Parathyroid adenoma (tissue), 2 donors: ENCODE measurements around the gene CADM1.

Source experiments
- H2AFZ ChIP-seq: fragments of 300-600 bp; sonication (generic); one replicate; pipeline ENCODE4 v1.7.0; 2017; ENCODE audit warnings: antibody characterized with exemption, mild to moderate bottlenecking
- H3K27ac ChIP-seq: fragments of 300-600 bp; sonication (generic); one replicate; pipeline ENCODE4 v1.7.0; 2017
- H3K27me3 ChIP-seq: fragments of 300-600 bp; sonication (generic); one replicate; pipeline ENCODE4 v1.7.0; 2017; ENCODE audit warnings: low read length; ENCODE audit not compliant: control insufficient read depth, insufficient read depth
- H3K36me3 ChIP-seq: fragments of 300-600 bp; sonication (generic); one replicate; pipeline ENCODE4 v1.7.0; 2017; ENCODE audit warnings: low read length; ENCODE audit not compliant: control insufficient read depth, insufficient read depth
- H3K4me1 ChIP-seq: fragments of 300-600 bp; sonication (generic); one replicate; pipeline ENCODE4 v1.7.0; 2017; ENCODE audit warnings: control low read depth
- H3K4me2 ChIP-seq: fragments of 300-600 bp; sonication (generic); one replicate; pipeline ENCODE4 v1.7.0; 2017; ENCODE audit warnings: low read length
- H3K4me3 ChIP-seq: fragments of 300-600 bp; sonication (generic); one replicate; pipeline ENCODE4 v1.7.0; 2017; ENCODE audit warnings: low read depth, low read length
- H3K79me2 ChIP-seq: fragments of 300-600 bp; sonication (generic); one replicate; pipeline ENCODE4 v1.7.0; 2017; ENCODE audit warnings: control low read depth
- H3K9ac ChIP-seq: fragments of 300-600 bp; sonication (generic); one replicate; pipeline ENCODE4 v1.7.0; 2017; ENCODE audit warnings: mild to moderate bottlenecking
- H3K9me3 ChIP-seq: fragments of 300-600 bp; sonication (generic); one replicate; pipeline ENCODE4 v1.7.0; 2017; ENCODE audit warnings: low read length; ENCODE audit not compliant: control insufficient read depth
- CTCF ChIP-seq: fragments of 300-600 bp; sonication (generic); IDR thresholded peaks from one replicate; pipeline ENCODE4 v1.7.0; 2017; ENCODE audit warnings: antibody characterized with exemption, mild to moderate bottlenecking
- donor health status: primary hyperparathyroidism.

The CADM1 gene

GRCh38 chr11:115155320-115155719 lies 348.9 kb downstream of the CADM1 start:
- Histone ChIP-seq H3K79me2 (no peaks in the 10 kb centered on the region), H3K4me2 (no peak overlapping the region), H3K4me3 (no peak overlapping the region), H3K27ac (no peak overlapping the region), H3K27me3 (no peaks in the 10 kb centered on the region), H3K9me3 (no peaks in the 10 kb centered on the region), H3K4me1 (no peaks in the 10 kb centered on the region), H2AFZ (no peak overlapping the region), H3K9ac (no peak overlapping the region), H3K36me3 (no peaks in the 10 kb centered on the region)
- no peak for TF ChIP-seq CTCF

- no peaks in the 10 kb centered on the region for H3K9me3 ChIP-seq
- H3K9ac ChIP-seq, result no peak overlapping the region
- H3K36me3 ChIP-seq, result no peaks in the 10 kb centered on the region
- H3K4me1 ChIP-seq, result no peaks in the 10 kb centered on the region
- H3K4me2 ChIP-seq, result no peak overlapping the region
- no peak for TF ChIP-seq CTCF
- no peaks in the 10 kb centered on the region for H3K27me3 ChIP-seq
- H3K4me3 ChIP-seq, result no peak overlapping the region
- no peaks in the 10 kb centered on the region for H3K79me2 ChIP-seq
- H2AFZ ChIP-seq, result no peak overlapping the region
- H3K27ac ChIP-seq, result no peak overlapping the region
Observed at GRCh38 chr11:115154355-115154736, 349.9 kb downstream of the CADM1 start.

GRCh38 chr11:115153731-115154354 lies 350.4 kb downstream of the CADM1 start:
- Histone ChIP-seq H3K27ac (no peak overlapping the region), H3K9ac (no peak overlapping the region), H3K4me1 (no peaks in the 10 kb centered on the region), H3K4me3 (no peak overlapping the region), H3K9me3 (no peaks in the 10 kb centered on the region), H3K36me3 (no peaks in the 10 kb centered on the region), H3K27me3 (no peaks in the 10 kb centered on the region), H3K4me2 (no peak overlapping the region), H2AFZ (no peak overlapping the region), H3K79me2 (no peaks in the 10 kb centered on the region)
- TF ChIP-seq CTCF, result no peak

GRCh38 chr11:115153135-115153534 lies 351.1 kb downstream of the CADM1 start:
- H3K4me2 ChIP-seq, result no peak overlapping the region
- no peaks in the 10 kb centered on the region for H3K27me3 ChIP-seq
- TF ChIP-seq CTCF, result no peak
- H3K79me2 ChIP-seq, result no peaks in the 10 kb centered on the region
- no peak overlapping the region for H3K27ac ChIP-seq
- no peak overlapping the region for H3K4me3 ChIP-seq
- H3K4me1 ChIP-seq, result no peaks in the 10 kb centered on the region
- H3K9ac ChIP-seq, result no peak overlapping the region
- no peaks in the 10 kb centered on the region for H3K36me3 ChIP-seq
- no peaks in the 10 kb centered on the region for H3K9me3 ChIP-seq
- no peak overlapping the region for H2AFZ ChIP-seq

- no peak overlapping the region for H2AFZ ChIP-seq
- H3K36me3 ChIP-seq, result no peaks in the 10 kb centered on the region
- no peaks in the 10 kb centered on the region for H3K27me3 ChIP-seq
- H3K4me3 ChIP-seq, result no peak overlapping the region
- H3K27ac ChIP-seq, result no peak overlapping the region
- H3K9ac ChIP-seq, result no peak overlapping the region
- H3K79me2 ChIP-seq, result no peaks in the 10 kb centered on the region
- no peaks in the 10 kb centered on the region for H3K4me1 ChIP-seq
- no peak overlapping the region for H3K4me2 ChIP-seq
- H3K9me3 ChIP-seq, result no peaks in the 10 kb centered on the region
- TF ChIP-seq CTCF, result no peak
Observed at GRCh38 chr11:115151010-115151409, 353.2 kb downstream of the CADM1 start.
